Brain microvascular endothelial cell (primary cell): ENCODE measurements around the gene NIPAL3.
"Not testable (repeated sequence)": the region's sequence is repeated elsewhere in the genome, so short reads cannot be mapped to it uniquely, and the experiment has no call there.

ENCODE experiments used
- DNase-seq: peaks from one replicate; pipeline ENCODE4 v3.0.0-alpha.2; 2020
- H3K27ac ChIP-seq: fragments of 250-450 bp; sonication (Bioruptor Pico); 2 replicates; pipeline ENCODE4 v1.5.1; 2020; ENCODE audit warnings: mild to moderate bottlenecking, moderate library complexity
- H3K27me3 ChIP-seq: fragments of 250-450 bp; sonication (Bioruptor Pico); replicated peaks from 2 replicates; pipeline ENCODE4 v1.5.1; 2020; ENCODE audit warnings: mild to moderate bottlenecking
- H3K36me3 ChIP-seq: fragments of 250-450 bp; sonication (Bioruptor Pico); replicated peaks from 2 replicates; pipeline ENCODE4 v1.5.1; 2020; ENCODE audit warnings: mild to moderate bottlenecking
- H3K4me3 ChIP-seq: 2 replicates; pipeline ENCODE4 v1.5.1; 2011; ENCODE audit warnings: low read depth, mild to moderate bottlenecking, control low read depth, low read length, moderate library complexity
- CTCF ChIP-seq: IDR thresholded peaks from 2 replicates; pipeline ENCODE4 v1.5.1; 2011; ENCODE audit warnings: low read depth, mild to moderate bottlenecking, moderate library complexity, low read length, control low read depth, inconsistent platforms; ENCODE audit errors: missing control alignments
- in situ Hi-C: cut with HindIII; loops from 2 replicates; pipeline ENCODE4 v1.10.0; 2017; ENCODE audit warnings: low sequenced_read_pairs, low pct_ligation_motif_present

The NIPAL3 gene

GRCh38 chr1:24440436-24440835, 24.8 kb downstream of the NIPAL3 start:
- in situ Hi-C loops = no loop called here
- Histone ChIP-seq H3K36me3 (no peaks in the 10 kb centered on the region), H3K27ac (no peak overlapping the region), H3K27me3 (no peaks in the 10 kb centered on the region), H3K4me3 (no peak overlapping the region)
- no peak for TF ChIP-seq CTCF
- no peak for DNase-seq

- no peak overlapping the region for H3K27ac ChIP-seq
- TF ChIP-seq CTCF = no peak
- in situ Hi-C loops = no loop called here
- H3K4me3 ChIP-seq = no peak overlapping the region
- H3K36me3 ChIP-seq = no peaks in the 10 kb centered on the region
- no peaks in the 10 kb centered on the region for H3K27me3 ChIP-seq
- DNase-seq = no peak
Observed at GRCh38 chr1:24441480-24441879, 25.9 kb downstream of the NIPAL3 start.

DNA sequence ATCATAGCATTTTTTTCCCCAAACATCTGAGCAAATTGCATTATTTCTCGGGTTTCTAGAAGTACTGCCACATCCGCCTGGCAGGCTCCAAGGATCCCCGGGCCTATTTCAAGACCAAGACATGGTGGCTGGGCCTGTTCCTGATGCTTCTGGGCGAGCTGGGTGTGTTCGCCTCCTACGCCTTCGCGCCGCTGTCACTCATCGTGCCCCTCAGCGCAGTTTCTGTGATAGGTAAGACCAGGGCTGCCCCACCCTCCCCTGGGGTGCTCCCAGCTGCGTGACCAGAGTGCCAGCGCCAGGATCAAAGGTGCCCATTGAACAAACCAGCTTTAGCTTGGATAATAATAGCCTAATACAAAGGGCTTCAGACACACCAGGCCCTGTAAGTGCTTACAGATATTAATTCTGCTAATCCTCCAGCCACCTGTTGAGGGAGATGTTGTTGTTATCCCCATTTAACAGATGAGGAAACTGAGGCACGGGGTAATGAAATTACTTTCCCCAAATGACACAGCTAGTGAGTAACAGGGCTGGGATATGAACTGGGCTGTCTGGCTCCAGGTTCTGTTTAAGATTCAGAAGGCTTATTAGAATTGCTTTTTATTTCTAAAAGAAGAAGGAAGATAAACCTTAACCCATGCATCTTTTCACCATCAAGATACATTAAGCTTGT, 26.5 kb downstream of the NIPAL3 start:
- Histone ChIP-seq H3K4me3 (no peak overlapping the region), H3K27me3 (no peaks in the 10 kb centered on the region), H3K36me3 (no peaks in the 10 kb centered on the region), H3K27ac (no peak overlapping the region)
- no peak for TF ChIP-seq CTCF
- no peak for DNase-seq
- in situ Hi-C loops = no loop called here

DNA sequence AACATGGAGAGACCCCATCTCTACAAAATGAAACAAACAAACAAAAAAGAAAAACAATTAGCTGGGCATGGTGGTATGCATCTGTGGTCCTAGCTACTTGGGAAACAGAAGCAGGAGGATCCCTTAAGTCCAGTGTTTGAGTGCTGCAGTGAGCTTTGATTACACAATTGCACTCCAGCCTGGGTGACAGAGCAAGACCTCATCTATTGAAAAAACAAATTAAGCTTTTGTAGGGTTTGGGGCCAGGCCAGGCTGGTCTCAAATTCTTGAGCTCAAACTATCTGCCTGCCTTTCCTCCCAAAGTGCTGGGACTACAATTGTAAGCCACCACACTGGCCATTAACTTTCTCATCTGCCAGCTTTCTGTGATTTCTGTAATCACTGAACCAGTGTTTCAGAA, 27.2 kb downstream of the NIPAL3 start:
- H3K27me3 ChIP-seq = no peaks in the 10 kb centered on the region
- H3K27ac ChIP-seq = no peak overlapping the region
- no peaks in the 10 kb centered on the region for H3K36me3 ChIP-seq
- in situ Hi-C loops = no loop called here
- no peak overlapping the region for H3K4me3 ChIP-seq
- TF ChIP-seq CTCF = no peak
- no peak for DNase-seq

DNA sequence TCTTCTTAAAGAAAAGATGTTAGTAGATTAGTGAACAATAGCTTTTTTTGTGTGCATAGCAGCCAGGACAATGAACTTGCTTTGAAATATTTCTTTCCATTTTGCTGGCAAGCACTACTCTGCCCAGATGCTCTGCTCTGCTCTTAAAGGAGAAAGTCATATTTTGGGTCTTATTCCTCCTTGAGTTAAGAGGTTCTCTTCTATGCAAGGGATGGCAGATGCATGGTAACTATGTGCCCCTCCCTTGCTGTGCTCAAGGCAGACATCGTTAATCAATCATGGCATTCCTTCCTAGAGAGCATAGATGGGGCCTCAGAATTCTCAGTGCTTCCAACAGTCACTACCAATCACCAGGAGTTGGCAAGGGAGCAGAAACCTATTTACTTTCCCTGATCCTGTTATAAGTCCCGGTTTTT, 27.6 kb downstream of the NIPAL3 start:
- no peaks in the 10 kb centered on the region for H3K36me3 ChIP-seq
- in situ Hi-C loops = no loop called here
- TF ChIP-seq CTCF = no peak

DNA sequence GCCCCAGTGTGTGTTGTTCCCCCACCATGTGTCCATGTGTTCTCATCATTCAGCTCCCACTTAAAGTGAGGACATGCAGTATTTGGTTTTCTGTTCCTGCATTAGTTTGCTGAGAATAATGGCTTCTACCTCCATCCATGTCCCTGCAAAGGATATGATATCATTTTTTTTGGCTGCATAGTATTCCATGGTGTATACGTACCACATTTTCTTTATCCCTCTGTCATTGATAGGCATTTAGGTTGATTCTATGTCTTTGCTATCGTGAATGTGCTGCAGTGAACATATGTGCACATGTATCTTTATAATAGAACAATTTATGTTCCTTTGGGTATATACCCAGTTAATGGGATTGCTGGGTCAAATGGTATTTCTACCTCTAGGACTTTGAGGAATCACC, 30.8 kb downstream of the NIPAL3 start:
- DNase-seq, in situ Hi-C loops, H3K27ac ChIP-seq, H3K27me3 ChIP-seq, H3K4me3 ChIP-seq, H3K36me3 ChIP-seq: not testable (repeated sequence)

More for the DNA sequence above, 27.6 kb downstream of the NIPAL3 start:
- no peak overlapping the region for H3K27ac ChIP-seq
- H3K27me3 ChIP-seq = no peaks in the 10 kb centered on the region
- DNase-seq = no peak
- no peak overlapping the region for H3K4me3 ChIP-seq
